GM10847 (cell line): ENCODE results near the gene GCKR.

Experiments
- POLR2A ChIP-seq: IDR thresholded peaks from 2 replicates; pipeline ENCODE4 v1.6.1; 2011; ENCODE audit not compliant: insufficient read length; ENCODE audit errors: extremely low read depth

Gene GCKR, protein sequence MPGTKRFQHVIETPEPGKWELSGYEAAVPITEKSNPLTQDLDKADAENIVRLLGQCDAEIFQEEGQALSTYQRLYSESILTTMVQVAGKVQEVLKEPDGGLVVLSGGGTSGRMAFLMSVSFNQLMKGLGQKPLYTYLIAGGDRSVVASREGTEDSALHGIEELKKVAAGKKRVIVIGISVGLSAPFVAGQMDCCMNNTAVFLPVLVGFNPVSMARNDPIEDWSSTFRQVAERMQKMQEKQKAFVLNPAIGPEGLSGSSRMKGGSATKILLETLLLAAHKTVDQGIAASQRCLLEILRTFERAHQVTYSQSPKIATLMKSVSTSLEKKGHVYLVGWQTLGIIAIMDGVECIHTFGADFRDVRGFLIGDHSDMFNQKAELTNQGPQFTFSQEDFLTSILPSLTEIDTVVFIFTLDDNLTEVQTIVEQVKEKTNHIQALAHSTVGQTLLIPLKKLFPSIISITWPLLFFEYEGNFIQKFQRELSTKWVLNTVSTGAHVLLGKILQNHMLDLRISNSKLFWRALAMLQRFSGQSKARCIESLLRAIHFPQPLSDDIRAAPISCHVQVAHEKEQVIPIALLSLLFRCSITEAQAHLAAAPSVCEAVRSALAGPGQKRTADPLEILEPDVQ

DNA sequence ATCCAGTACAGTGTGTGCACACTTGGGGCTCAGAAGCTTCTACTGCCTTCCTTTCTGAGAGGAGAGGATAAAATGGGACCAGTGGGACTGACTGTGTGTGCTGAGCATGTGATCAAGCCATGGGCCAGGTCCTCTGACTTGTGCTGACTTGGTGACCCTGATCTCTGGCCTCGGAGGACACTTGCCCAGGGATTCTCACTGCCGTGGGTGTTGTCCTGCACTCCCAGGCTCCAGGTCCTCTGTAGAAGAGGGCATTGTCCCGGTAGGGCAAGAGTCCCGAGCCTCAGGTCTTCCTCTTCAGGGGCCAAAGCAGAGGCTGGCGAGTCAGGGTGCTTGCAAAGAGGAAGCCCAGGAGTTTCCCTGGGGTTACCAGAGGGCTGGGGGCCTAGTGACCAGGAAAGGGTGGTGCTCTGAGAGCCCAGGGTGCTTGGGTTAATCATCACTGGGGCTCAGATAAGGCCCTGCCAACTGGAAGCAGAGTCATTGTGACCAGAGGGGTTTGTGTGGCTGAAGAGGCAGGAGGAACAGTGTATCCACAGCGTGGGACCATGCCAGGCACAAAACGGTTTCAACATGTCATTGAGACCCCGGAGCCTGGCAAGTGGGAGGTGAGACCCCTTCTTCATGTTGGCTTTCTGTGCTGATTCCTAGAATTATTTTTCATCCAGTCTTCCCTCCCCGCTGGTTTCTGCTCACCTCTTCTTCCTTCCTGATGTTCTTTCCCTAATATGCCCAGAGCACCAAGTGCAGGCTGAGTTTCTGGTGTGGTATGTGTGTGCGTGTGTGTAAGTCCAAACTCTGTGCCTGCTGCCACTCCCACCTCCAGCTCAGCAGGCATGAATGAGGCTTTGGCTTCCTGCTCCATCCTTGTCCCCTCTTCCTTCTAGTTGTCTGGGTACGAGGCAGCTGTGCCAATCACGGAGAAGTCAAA is at the start of gene GCKR:
GCKR (plus strand) TSS at position 483 of the 931 bp plus-strand sequence; CDS start at position 549, 66 bp downstream.
- TF ChIP-seq POLR2A, result no peak

DNA sequence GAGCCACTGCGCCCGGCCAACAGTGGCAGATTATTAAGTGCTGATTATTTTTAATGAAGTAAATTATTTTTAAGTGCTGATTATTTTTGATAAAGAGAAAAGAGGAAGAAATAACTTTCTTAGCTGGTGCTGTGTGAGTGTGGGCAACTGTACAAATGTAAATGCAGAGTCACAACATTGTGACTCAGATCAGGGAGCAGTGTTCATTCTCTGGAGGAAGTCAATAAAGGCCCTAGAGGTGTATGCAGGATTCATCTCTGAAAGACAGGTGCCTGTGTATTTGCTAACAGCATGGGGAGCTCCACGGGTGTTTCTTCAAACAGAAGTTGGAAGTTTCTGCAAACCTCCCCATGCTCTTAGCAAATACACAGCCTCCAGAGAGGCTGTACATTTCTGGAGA is 48.3 kb upstream of the GCKR start:
- no peak for TF ChIP-seq POLR2A

DNA sequence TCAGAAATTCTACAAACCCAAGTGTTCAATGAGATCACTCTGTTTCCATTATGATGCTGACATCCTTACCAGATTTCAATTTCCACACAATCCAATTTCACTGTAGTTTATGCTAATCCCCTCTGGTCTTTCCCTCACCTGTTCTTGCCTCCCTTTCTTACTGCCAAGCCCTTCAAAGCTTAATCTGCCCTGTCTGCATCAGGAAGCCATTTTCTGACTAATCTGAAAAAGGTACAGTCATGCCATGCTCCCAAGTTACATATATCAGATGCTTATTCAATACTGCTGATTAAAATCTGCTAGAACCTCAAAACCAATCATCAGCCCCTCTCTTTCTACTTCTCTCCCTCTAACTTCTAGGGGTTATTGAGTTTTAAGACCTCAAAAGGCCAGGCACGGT is 45.5 kb upstream of the GCKR start:
- no peak for TF ChIP-seq POLR2A

DNA sequence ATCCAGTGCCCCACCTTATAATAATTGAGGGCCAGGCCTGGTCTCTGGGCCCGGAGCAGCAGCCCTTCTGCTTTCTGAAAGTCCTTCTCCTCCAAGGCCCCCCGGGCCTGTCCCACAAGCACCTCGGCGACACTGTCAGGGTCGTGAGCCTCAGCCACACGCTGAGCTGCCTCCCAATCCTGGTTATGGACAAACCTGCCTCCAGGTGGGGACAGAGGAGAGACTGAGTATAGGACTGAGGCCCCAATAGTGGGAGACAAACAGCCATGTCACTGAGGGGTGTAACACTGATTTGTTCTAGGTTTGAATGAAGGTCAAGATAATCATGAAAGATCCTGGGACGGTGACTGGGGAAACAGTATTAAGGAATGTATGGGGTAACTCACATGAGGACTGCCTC is 42.7 kb upstream of the GCKR start:
- TF ChIP-seq POLR2A, result no peak

DNA sequence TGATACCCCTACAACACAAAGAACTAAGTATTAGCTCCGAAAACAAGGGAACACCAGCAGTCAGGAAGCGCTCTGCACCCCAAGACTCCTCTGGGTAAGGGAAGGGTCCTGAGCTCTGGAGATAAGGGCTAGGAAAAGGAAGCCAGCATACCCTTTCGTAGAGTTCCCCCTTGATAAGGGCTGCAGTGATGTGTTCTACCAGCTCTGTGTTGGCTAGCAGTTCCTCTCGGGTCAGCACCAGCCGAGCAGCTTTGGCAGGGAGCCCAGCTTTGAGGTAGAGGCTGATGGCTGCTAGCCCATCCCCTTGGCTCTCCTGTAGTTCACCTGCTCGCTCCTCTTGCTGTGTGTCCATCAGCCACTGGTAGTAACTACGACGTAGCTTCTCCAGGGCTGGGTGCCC is 35.5 kb upstream of the GCKR start:
- TF ChIP-seq POLR2A, result no peak

DNA sequence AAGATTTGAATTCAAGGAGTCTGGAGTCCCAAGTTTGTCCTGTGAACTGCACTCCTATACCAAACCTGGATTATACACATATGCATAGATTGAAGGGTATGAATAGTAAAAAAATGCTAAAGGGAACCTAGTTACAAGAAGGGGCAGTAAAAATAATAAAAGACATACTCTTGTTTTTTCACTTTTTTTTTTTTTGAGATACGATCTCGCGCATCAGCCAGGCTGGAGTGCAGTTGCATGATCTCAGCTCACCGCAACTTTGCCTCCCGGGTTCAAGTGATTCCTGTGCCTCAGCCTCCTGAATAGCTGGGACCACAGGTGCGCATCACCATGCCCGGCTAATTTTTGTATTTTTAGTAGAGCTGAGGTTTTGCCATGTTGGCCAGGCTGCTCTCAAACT is 32.2 kb upstream of the GCKR start:
- TF ChIP-seq POLR2A, result no peak

DNA sequence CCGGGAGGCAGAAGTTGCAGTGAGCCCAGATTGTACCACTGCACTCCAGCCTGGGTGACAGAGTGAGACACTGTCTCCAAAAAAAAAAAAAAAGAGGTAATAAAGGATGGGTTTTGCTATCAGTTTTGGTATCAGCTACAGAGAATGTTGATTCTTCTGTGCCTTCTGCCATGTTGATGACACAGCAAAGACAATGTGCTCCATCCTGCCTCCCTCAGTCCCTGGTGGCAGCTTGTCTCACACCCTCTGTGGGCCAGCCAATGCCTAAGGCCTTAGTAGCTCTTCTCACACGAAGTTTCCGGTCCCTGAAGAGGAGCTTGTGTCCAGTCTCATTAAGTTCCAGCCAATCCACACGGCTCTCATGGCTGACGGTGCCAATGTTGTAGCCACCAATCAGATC is 24.7 kb upstream of the GCKR start:
- no peak for TF ChIP-seq POLR2A

DNA sequence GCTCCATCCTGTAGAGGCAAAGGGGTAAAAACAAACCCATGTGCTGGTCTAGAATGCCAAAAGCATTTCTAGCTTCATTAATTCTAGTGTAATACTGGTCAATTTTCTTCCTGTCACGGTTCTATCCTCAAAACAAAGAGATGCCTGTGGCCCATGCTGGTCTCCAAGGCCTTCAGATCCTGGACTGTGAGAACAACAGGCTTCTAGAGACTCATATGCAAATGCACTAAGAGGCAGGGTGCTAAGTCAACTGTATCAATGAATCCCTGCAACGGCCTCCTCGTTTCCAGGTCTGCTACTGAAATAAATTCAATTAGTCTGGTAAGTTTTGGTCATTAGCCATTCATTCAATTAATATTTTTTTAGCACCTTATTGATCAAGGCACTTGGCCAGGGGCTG is 11.1 kb upstream of the GCKR start:
- no peak for TF ChIP-seq POLR2A

DNA sequence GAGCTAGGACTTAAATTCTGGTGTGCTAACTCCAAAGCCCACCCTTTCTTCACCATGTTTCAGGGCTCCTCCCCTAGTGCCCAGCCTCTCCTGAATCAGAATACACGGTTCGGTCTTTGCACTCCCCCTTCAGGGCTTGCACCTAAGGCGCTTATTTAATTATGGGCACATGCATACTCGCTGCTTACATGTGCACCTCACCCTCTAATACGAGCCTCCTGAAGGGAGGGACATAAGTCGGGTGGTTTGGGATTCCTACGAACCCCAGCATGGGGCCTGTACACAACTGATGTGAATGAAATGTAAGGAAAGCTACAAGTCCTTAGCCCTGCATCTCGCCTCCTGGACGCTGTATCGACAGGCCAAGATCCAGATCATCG is 7.5 kb upstream of the GCKR start:
- TF ChIP-seq POLR2A, result no peak

DNA sequence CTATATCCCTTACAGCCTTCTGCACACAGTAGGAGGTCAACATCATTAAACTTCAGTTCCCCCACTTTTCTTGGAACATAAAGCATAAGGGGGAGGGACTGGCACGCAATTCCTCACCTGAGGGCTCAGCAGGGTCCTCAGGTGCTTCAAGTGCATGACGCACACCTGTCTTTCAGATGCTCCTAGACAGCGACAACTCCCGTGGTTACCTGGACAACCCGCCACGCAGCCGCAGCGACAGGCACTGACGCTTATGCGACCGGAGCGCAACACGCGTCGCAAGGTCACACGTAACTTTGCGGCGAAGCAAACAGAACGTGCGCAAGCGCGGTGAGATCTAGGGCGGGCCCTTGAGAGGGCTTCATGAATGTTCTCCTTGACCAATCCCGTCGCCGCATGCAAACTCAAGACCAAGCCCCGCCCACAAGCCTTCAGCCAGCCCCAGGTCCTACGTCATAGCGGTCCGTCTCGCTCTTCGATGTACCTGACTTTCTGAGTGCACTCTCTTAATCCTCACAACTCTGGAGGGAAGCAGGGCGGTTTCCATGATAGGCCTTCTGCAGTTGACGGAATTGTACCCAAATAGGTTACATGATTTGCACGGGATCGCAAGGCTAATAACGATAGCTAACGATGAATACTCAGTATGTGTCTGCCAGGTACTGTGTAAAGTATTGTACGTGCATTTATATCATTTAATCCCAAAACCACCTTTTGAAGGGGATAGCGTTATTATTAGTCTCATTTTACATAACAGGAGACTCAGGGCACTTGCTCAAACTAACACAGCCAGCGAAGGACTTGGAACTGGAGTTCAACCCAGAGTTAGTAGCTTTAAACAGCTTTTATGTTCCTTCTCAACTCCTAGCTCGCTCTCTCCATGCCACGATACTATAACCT is 6.9 kb upstream of the GCKR start, which contains the start of gene IFT172:
IFT172 (minus strand) TSS at position 246 of the 900 bp plus-strand sequence; CDS start at position 156, 90 bp downstream.
- TF ChIP-seq POLR2A, result peak; percentile 39

DNA sequence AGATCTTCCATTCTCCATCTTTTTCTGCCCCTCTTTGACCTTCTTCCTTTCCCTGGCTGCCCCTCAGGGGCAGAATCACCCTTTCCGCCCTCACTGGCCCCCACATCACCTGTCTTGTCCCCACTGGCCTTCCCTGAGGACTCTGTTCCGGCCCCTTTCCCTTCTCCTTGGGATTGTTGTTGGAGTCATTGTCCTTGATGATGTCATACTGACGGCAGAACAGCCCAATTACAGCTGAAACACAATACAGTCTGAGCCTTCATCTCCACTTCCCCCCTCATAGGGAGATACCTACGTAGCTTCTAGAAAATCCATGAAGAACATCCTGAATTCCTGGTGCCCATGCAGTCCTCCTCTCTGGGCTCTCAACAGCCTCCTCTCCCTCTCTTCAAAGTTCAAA is 4.1 kb upstream of the GCKR start:
- TF ChIP-seq POLR2A, result no peak

DNA sequence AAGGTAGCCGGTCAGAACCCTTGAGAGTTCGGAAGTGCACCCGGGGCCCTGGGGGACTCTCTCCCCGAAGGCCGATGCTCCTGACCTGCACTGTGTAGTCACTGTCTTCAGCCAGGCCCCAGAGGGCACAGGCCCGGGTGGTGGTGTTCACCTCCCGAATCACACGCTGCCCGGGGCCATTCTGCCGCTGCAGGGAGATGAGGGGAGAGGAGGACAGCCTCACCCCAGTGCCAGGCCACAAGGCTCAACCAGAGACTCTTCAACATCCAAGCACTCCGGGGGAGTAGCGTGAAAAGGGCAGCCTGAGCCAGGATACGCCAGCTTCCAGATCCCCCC is 2.7 kb upstream of the GCKR start:
- TF ChIP-seq POLR2A, result no peak

DNA sequence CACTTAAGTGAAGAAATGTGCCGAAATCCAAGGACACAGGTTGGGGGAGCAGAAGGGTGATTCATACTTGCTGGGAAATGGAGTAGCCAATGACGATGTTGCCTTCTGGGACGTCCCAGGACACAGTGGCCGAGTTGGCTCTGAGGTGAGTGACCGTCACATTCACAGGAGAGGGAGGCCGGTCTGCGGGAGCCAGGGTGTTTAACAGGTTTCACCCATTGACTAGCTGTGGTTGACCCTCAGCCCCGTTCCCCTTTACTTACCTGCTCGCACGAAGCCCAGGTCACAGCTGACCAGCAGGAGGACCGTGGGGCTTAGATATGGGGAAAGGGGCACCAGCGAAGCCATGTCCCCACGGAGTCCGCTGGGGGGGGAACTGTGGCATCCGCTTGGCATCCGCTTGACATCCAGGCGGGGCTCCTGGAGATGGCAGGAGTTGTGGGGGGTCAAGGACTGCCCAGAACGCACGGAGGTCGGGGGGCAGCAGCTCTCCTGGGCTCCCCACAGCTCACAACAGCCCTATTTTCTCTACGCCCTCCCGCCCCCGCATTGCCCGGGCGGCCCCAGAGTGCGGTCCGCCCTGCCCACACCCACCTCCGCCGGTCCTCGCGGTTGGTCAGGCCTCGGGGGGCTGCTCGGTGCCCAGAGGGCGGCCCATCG is 2.2 kb upstream of the GCKR start:
- TF ChIP-seq POLR2A, result no peak

DNA sequence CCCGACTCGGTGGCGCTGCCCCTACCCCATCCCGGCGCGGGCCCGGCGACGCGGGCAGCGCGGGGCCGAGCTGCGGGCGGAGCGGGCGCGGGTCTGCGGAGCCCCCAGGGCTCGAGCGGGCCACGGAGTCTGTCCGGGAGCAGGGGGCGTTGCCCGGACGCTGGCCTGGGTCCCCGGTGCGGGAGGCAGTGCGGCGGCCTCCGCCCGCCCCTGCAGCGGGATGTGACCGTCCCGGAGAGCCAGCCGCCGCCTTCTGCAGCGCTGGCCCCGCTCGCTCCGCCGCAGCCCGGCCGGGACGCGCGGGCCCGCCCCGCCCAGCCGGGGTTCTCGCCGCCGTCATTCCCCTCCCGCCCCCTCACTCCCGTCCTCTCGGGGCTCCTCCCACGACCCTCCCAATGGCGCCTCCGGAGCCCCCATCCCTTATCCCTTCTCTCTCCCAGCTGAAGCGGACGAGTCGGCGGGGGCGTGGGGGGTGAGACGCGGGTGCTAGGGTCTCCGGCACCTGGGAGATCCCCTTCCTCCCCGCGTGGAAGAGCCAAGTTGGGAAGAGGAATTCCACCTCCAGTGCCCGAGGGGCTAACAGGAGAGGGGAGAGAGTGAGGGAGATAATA is 1.6 kb upstream of the GCKR start, which contains the start of gene FNDC4:
FNDC4 (minus strand) TSS at position 257 of the 611 bp plus-strand sequence. CDS start 521 bp downstream, outside the sequence.
- no peak for TF ChIP-seq POLR2A

DNA sequence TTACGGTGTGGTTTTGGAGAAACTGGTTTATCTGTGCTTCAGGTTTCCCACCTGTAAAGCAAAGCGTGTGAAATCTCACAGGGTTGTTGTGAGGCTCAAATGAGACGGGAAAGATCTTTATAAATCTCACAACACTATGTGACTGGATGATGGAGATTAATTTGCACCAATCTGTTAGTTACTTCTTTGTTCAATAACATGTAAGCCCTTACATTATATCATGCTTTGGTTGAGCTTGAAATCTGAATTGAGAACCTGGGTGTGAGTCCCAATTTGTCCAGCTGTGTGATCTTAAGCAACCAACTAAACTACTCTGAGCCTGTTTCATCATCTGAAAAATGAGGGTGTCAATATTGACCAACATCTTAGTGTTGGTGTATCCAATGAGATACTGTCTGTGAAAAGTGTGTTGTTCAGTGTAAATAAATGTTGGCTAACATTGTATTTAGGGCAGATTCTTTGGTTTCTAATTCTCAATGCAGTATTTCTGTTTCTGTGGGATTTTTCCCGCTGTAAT is 741 bp upstream of the GCKR start:
- TF ChIP-seq POLR2A, result no peak
